GM18499 (cell line): Measurements from ENCODE around the gene NIPBL.
A peak's percentile ranks its signal among the peaks of the same experiment; 100 is the strongest.
"Not testable (repeated sequence)": the region's sequence is repeated elsewhere in the genome, so short reads cannot be mapped to it uniquely, and the experiment has no call there.

ENCODE experiments used
- ATAC-seq: cut with Tn5 transposase; IDR thresholded peaks from one replicate; pipeline ENCODE4 v1.9.1; 2021; ENCODE audit warnings: moderate number of reproducible peaks; ENCODE audit not compliant: insufficient read depth, unreplicated experiment

Gene NIPBL

GRCh38 chr5:36877667-36878391, 1.3 kb downstream of the NIPBL start:
- no peak for ATAC-seq

GRCh38 chr5:36878392-36879082, 2.0 kb downstream of the NIPBL start:
- ATAC-seq, result no peak

DNA sequence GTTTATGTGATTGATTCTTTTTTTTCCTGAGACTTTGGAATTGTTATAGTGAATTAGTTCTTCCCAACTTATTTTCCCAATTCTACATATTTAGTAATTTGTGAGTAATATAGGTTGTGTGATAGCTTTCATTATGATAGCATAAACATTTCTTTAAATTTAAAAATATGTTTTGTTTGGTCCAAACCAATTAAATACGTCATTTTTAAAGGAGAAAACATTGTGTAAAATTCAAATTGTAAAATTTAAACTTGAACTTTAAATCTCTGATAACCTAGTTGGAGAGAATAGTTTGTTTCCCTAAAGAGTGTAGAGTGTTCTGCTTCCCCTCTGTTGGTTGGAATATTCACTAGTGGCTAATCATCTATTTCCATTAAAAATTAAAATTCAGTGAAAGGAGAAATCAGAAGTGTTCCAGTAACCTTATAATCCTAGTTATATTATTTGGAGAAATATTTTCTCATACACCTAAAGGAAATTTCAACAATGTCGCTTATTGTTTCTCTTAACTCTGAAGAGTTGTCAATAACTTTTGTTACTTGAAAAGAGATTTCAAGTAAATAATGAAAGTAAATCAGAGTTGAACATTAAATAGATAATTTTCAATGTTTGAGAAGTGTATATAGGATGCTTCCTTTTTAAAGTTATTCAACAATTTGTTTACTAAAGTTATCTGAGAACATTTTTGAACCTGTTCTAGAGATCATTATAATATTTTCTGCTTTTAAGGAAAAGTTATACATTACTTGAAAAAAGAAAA, 2.9 kb downstream of the NIPBL start:
- ATAC-seq, result no peak

- ATAC-seq, result no peak
Observed at GRCh38 chr5:36880761-36881160, 4.2 kb downstream of the NIPBL start.

GRCh38 chr5:36881304-36881703, 4.7 kb downstream of the NIPBL start:
- no peak for ATAC-seq

- peak; percentile 2 for ATAC-seq
Observed at GRCh38 chr5:36881807-36882206, 5.2 kb downstream of the NIPBL start.

DNA sequence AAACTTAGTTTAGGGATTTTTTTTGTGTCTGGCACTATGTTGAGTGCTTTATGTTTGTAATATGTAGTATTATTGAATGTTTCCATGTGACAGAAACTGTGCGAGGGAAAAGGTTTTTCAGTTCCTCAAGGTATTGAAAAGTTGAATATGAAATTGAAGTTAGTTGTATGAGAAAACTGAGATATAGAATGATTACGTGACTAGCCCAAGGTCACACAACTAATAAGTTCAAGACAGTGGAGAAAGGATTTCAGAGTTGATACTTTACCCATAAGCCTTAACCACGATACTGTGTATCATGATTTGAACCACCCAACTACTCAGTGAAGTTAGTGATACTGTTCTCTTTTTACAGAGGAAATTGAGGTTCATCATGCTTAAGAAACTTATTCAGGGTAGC, 5.7 kb downstream of the NIPBL start:
- ATAC-seq, result peak; percentile 38

- no peak for ATAC-seq
Observed at GRCh38 chr5:36883894-36884462, 7.4 kb downstream of the NIPBL start.

- ATAC-seq, result no peak
Observed at GRCh38 chr5:36885149-36885548, 8.6 kb downstream of the NIPBL start.

DNA sequence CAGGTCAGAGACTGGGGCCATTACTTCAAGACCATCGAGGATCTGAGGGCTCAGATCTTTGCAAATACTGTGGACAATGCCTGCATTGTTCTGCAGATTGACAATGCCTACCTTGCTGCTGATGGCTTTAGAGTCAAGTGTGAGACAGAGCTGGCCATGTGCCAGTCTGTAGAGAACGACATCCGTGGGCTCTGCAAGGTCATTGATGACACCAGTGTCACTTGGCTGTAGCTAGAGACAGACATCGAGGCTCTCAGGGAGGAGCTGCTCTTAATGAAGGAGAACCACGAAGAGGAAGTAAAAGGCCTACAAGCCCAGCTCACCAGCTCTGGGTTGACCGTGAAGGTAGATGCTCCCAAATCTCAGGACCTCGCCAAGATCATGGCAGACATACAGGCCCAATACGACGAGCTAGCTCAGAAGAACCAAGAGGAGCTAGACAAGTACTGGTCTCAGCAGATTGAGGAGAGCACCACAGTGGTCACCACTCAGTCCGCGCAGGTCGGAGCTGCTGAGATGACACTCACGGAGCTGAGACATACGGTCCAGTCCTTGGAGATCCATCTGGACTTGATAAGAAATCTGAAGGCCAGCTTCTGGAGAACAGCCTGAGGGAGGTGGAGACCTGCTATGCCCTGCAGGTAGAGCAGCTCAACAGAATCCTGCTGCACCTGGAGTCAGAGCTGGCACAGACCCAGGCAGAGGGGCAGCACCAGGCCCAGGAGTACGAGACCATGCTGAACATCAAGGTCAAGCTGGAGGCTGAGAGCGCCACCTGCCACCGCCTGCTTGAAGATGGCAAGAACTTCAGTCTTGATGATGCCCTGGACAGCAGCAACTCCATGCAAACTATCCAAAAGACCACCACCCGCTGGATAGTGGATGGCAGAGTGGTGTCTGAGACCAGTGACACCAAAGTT, 9.3 kb downstream of the NIPBL start:
- ATAC-seq, result no peak

DNA sequence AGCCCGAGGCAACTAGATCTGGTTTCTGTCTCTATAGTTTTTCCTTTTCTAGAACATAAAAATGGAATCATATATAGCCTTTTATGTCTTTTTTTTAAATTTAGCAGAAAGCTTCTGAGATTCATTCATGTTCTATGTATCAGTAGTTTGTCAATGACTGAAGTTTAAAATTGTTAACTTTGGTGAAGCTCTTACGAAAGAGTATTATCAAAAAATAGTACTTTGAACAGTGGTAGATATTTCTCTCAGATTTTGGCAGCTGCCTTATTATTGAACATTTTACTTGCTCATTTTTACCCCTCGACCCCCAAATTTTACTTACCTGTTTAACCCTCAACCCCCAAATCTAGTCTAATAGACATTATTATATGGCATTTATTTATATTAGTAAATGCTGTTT, 10.2 kb downstream of the NIPBL start:
- ATAC-seq, result no peak

GRCh38 chr5:36887532-36887931, 11.0 kb downstream of the NIPBL start:
- no peak for ATAC-seq

DNA sequence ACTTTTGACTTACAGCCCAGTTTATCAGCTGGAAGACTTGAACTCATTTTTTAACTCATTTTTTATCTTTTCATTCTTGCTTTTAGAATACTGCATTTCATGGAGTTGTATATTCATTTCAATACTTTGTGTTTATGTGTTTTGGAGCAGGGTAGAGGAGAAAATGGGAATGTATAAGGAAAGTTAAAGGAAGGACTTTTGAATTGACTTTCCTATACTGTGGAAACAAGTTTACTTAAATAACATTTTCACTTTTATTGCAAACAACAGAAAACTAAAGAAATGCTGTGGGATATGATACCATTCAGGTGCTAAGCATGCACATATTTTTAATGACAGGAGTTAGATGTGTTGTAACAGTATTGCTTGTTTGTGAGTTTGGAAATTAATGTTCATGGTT, 11.7 kb downstream of the NIPBL start:
- ATAC-seq, result no peak

- no peak for ATAC-seq
Observed at GRCh38 chr5:36889264-36889663, 12.7 kb downstream of the NIPBL start.

DNA sequence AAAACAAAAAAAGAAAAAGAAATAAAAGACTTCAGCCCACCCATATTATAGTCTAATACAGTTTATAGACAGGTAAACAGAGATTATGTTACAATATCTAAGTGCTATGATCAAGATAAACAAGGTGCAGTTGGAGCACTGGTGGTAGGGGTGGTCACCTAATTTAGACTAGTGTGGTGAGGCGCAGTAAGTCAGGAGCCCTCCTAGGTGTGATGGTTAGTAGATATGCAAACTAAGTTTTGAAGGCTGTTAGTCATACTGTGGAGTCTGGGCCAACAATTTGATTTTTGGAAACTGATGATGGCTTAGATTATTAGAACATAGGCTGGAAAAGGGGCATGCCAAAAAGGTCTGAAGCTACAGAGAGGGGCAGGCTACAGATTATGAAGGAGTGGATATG, 14.7 kb downstream of the NIPBL start:
- no peak for ATAC-seq

DNA sequence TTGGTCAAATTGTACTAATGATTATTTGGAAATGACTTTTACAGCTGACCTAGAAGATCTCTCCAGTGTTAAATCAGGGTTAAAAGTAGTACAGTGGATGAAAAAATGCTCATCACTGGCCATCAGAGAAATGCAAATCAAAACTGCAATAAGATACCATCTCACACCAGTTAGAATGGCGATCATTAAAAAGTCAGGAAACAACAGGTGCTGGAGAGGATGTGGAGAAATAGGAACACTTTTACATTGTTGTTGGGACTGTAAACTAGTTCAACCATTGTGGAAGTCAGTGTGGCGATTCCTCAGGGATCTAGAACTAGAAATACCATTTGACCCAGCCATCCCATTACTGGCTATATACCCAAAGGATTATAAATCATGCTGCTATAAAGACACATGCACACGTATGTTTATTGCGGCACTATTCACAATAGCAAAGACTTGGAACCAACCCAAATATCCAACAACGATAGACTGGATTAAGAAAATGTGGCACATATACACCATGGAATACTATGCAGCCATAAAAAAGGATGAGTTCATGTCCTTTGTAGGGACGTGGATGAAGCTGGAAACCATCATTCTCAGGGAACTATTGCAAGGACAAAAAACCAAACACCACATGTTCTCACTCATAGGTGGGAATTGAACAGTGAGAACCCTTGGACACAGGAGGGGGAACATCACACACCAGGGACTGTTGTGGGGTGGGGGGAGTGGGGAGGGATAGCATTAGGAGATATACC, 15.7 kb downstream of the NIPBL start:
- ATAC-seq, result not testable (repeated sequence)

GRCh38 chr5:36894954-36895353, 18.4 kb downstream of the NIPBL start:
- no peak for ATAC-seq

DNA sequence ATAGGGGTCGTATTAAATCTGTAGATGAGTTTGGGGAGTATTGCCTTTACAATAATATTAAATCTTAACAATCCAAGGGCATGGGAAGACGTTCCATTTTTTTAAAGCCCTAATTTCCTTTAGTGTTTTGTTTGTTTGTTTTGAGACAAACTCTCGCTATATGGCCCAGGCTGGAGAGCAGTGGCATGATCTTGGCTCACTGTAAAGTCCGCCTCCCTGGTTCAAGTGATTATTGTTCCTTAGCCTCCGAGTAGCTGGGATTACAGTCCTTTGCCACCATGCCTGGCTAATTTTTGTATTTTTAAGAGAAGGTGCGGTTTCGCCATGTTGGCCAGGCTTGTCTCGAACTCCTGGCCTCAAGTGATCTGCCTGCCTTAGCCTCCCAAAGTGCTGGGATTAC, 19.9 kb downstream of the NIPBL start:
- no peak for ATAC-seq

- no peak for ATAC-seq
Observed at GRCh38 chr5:36897616-36898015, 21.0 kb downstream of the NIPBL start.
